HG03139 (cell line): ENCODE measurements around the gene CROCC2.

ENCODE experiments used
- ATAC-seq: cut with Tn5 transposase; IDR thresholded peaks from one replicate; pipeline ENCODE4 v1.9.1; 2021; ENCODE audit not compliant: unreplicated experiment

The CROCC2 gene

DNA sequence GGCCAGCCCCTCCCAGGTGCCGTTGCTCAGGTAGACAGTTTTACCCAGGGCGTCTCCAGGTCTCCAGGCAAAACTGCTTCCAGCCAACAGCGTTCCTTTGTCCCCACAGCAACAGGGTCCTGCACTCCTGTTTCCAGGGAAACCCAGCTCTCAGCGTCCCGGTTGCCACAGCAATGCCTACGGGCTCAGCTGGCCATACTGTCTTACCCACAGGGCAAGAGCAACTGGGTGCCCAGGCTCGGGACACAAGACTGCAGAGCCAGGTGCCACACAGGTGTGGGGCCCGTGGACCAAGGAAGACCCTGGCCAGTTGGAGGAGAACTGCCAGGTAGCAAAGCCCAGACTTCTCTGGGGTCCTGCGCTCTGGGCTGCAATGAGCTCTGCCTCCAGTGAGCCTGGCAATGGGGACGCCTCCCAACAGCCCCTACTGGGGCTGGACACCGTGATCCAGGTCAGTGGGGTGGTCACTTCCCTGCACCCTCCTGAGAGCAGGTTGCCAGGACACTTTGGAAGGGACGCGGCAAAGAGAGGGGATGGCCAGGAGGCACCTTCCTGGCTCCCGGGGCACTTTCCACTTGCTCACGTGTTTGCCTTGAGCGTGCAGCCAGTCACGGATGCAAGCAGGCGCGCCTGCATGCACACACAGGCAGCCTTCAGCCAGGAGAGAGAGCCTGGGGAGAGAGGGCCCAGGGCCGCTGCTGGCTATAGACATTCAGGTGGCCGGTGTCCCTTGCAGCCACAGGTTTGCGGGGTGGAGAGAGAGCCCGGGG is at the start of gene CROCC2:
TSS of gene CROCC2 (plus strand) at position 196 of the 770 bp plus-strand sequence. CDS start at position 374, 178 bp downstream.
- no peak for ATAC-seq

- no peak for ATAC-seq
Observed at GRCh38 chr2:240857039-240858008, 48.8 kb upstream of the CROCC2 start.

DNA sequence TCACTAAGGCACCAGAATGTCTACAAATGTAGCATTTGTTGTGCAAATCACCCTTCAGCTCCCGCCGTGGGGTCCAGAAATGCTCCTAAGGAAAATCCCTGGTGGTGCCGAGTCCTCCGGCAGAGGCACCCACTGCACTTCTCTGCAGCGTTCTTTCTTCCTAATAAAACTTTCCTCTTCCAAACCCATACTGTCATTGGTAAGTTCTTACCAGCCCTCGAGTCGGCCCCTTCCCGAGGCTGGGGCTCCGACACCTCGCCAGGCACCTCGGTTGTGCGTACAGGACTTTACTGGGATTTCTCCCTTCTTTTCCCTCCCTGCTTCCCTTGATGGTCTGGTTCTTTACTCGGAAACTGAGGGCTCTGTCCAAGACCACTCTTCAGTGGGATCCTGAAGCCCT is 47.8 kb upstream of the CROCC2 start:
- ATAC-seq: no peak

DNA sequence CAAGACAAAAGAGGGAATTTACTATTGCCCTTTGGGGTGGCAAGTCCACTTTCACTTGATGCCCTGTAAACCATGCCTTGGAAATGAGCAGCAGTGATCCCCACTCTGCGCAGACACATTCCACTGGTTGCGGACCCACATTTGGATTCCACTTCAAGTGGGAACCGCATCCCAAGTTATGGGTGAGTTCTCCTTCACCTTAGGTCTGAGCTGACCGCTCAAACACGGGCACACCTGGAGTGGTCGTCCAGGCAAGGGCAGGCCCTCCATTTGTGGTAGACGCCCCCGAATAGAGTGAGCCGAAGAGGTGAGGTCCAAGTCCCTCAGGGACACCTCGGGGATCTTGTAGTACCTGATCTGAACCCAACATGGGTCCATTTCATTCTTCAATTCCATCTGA is 47.3 kb upstream of the CROCC2 start:
- no peak for ATAC-seq

- no peak for ATAC-seq
Observed at GRCh38 chr2:240861547-240861946, 44.6 kb upstream of the CROCC2 start.

DNA sequence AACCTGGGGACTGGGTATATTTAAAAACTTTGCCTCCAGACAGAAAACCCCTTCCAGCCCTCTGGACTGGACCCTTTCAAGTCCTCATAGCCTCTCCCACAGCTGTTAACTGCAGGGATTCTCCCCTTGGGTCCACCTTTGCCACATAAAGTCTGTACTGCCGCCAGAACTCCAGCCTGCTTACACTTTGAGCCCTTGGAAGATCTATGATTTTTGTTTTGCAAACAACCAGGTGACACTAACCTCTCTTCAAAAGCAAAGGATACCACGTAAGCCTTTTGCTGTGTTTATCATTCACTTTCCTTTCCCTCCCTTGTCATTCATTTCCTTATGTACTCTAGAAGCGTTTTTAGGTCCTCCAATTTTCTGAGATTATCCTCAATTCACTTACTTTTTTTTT is 41.7 kb upstream of the CROCC2 start:
- no peak for ATAC-seq

DNA sequence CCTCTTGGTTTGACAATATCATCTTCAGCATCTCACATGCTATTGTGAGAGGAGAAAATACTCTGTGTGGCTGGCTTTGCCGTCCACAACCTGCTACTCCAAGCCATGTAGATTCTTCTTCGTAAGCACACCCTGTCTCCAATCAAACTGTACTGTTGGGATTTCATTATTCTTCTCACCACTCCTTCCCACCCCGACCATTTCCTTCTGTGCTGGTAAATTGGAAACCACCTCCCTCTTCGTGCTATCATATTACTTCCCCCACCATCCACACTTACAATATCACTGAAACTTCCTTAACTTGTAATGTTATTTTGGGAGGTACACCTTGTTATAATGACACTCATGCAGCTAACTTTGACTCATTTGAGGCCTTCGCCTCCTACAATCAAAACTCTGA is 40.7 kb upstream of the CROCC2 start:
- no peak for ATAC-seq

GRCh38 chr2:240868286-240869108 is 37.6 kb upstream of the CROCC2 start, which contains the start of gene AGXT:
Gene AGXT (plus strand): TSS chr2:240868824. CDS start chr2:240868866, 42 bp downstream.
- ATAC-seq: no peak

DNA sequence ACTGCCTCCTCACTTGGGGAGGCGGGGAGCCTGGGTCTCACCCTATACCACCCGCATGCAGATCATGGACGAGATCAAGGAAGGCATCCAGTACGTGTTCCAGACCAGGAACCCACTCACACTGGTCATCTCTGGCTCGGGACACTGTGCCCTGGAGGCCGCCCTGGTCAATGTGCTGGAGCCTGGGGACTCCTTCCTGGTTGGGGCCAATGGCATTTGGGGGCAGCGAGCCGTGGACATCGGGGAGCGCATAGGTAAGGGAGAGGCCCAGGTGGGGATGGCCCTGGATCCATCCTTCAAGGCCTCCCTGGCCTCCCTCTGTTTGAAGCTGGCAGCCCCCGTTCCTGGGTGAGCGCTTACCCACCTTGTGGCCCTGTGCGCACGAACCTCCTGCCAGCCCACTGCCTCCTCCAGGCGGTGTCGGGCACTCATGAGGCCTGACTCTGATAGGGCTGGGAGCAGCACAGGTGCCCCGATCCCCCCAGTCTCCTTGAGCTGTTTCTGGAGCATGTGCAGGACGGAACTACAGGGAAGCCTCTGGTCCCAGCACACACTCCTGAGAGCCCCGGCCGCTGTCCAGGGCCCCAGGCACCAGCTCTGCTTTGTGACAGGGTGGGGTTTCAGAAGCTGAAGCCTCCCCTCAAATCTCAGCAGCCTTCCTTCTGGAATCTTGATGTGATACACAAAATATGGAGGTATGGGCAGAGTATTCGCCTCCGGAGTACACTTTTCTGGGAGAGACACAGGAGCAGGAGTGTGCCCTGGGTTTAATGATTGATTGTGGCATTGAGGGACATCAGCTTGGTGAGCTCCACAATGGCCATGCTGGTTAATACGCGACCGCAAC is 36.8 kb upstream of the CROCC2 start:
- no peak for ATAC-seq

GRCh38 chr2:240869956-240870875 is 35.9 kb upstream of the CROCC2 start:
- no peak for ATAC-seq

DNA sequence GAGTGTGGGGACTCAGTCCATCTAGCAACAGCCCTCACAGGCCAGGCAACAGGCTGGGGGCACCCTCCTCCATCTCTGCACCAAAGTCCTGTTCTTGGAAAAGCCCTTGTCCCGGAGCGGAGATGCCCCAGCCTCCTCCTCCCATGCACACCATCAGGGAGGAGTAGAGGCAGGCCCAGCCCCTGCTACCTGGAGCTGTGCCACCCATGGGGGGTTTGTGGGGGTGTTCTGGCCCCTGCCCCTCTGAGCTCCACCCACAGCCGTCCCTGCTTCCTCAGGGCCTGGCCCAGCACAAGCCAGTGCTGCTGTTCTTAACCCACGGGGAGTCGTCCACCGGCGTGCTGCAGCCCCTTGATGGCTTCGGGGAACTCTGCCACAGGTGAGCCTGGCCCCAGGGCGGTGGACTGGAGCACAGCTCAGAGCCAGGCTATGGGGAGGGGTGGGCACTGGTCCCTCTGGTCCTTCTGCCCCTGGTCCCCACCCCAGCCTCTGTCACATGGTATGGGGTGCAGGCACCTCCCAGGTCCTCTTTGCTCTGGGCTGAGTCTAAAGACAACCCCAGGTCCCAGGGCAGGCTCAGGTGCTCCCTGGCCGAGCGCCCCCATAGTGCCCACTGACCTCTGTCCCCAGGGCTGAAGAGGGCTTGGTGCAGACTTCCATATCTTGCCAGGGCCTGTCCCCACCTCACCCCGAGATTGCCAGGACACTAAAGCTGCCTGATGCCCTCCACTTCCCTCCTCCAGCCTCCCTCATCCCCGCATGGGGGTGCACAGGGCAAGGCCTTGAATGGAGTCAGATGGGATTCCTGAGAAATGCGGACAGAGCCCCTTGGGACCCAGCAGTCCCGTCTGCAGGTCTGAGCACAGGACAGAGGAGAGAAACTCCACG is 34.8 kb upstream of the CROCC2 start:
- no peak for ATAC-seq

DNA sequence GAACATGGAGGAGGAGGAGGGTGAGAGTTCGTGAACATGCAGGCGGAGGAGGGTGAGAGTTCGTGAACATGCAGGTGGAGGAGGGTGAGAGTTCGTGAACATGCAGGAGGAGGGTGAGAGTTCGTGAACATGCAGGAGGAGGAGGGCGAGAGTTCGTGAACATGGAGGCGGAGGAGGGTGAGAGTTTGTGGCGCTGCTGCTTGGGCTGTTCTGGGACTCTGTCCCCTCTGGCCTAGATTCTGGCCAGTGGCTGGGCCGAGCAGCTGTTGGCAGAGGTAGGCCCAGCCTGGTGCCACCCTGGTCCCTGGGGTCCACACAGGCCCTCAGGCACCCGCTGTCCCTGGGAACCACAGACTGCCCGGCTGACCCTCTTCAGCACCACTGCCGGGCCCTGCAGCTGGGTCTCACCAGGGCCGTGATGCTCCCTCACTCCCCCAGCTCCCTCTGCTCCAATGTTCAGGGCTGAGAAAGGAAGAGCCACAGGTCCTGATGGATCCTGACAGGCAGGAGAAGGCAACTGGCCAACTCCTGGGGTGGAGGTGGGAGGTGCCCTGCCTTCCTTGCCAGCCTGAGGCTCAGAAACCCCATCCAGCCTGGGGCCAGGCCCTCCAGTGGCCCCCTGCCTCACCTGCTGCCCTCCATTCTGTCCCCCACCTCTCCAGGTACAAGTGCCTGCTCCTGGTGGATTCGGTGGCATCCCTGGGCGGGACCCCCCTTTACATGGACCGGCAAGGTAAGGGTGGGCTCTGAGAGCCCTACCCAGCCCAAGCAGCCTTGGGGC is 33.6 kb upstream of the CROCC2 start:
- ATAC-seq: no peak

DNA sequence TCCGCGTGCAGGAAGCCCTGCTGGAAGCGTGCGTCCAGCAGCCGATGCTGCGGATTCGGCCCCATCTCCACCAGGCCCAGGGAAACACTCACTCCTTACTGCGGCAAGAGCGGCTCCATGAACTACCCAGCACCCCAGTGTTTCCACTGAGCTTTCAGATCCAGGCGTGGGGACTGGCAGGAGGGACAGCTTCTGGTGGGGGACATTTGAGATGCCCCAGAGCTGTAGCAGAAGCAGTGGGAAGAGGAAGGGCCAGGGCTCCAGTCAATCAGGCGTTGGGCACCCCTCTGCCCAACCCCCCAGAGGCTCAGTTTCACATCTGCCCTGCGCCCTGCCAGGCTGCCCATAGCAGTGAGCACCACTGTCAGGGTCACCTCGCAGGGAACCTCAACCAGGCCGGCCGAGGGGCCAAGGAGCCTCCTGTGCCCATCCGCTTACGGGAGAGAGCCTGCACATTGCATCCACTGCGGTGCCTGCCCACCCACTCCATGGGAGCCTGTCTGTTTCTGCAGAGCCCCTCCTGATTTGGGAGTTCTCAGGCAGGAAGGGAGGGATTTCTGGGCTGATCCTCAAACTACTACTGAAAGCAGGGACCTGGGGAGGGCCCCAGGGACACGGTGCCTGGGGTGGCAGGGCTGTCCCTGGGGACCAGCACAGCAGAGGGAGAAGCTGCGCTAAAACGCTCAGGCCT is 32.9 kb upstream of the CROCC2 start:
- ATAC-seq: no peak

GRCh38 chr2:240873805-240874714 is 32.1 kb upstream of the CROCC2 start:
- no peak for ATAC-seq

- ATAC-seq: no peak
Observed at GRCh38 chr2:240874715-240875227, 31.4 kb upstream of the CROCC2 start.
